Endothelial cell of umbilical vein (primary cell): ENCODE measurements around the gene C14orf93. TPM values are rescaled to one million over a fixed set of nuclear protein-coding genes. Genes with fewer than 3 reads are reported as not detected.
"Not testable (repeated sequence)": the region's sequence is repeated elsewhere in the genome, so short reads cannot be mapped to it uniquely, and the experiment has no call there.

Experiments
- BruUV-seq: library from RNA; stranded (reverse); fragments of 400-500 nt; replicated peaks from 2 replicates; lab custom pipeline; 2021; lab: Mats Ljungman, UMichigan
- CTCF ChIA-PET: fragments of 300-600, 350-600 bp; sonication (Branson Sonifier 250); formaldehyde crosslinking; loops from one replicate; lab custom pipeline; 2021; ENCODE audit warnings: antibody characterized with exemption, inconsistent platforms; lab: Charles Lee
- POLR2A ChIA-PET: fragments of 300-600, 350-600 bp; sonication (Branson Sonifier 250); formaldehyde crosslinking; loops from one replicate; lab custom pipeline; 2021; ENCODE audit warnings: antibody characterized with exemption, inconsistent platforms; lab: Charles Lee
- DNase-seq: peaks from one replicate; pipeline ENCODE4 v3.0.0-alpha.2; 2011; ENCODE audit warnings: low read depth, low spot score
- FAIRE-seq: peaks from 2 replicates; lab custom pipeline; 2011; peaks lifted over from hg19 to GRCh38; lab: Jason Lieb, UNC
- H2AFZ ChIP-seq: 2 replicates; pipeline ENCODE4 v1.6.0; 2012; ENCODE audit warnings: low read depth, low read length, control low read depth, inconsistent platforms
- H3K27ac ChIP-seq: 2 replicates; pipeline ENCODE4 v1.5.1; 2011; ENCODE audit warnings: low read depth, mild to moderate bottlenecking, control low read depth, low read length, moderate library complexity; ENCODE audit not compliant: insufficient read depth
- H3K27me3 ChIP-seq, 2 experiments: 2 replicates each; pipeline versions ENCODE4 v1.6.0 to v1.6.1; 2011; ENCODE audit warnings: low read length in 2 of 2, mixed read lengths in 1 of 2; ENCODE audit not compliant: control insufficient read depth in 2 of 2, insufficient read depth in 2 of 2
- H3K36me3 ChIP-seq, 2 experiments: 2 replicates in 1 of 2; 3 replicates in 1 of 2; pipeline ENCODE4 v1.5.1; 2011; ENCODE audit warnings: low read length in 2 of 2, mild to moderate bottlenecking in 1 of 2, moderate library complexity in 1 of 2; ENCODE audit not compliant: control insufficient read depth in 2 of 2, insufficient read depth in 2 of 2; ENCODE audit errors: extremely low read depth in 1 of 2
- H3K4me1 ChIP-seq: 3 replicates; pipeline ENCODE4 v1.5.1; 2011; ENCODE audit warnings: mild to moderate bottlenecking, low read length; ENCODE audit not compliant: control insufficient read depth, insufficient read depth; ENCODE audit errors: extremely low read depth
- H3K4me2 ChIP-seq: 2 replicates; pipeline ENCODE4 v1.6.1; 2011; ENCODE audit warnings: low read length, control low read depth, mixed read lengths; ENCODE audit not compliant: insufficient read depth
- H3K4me3 ChIP-seq, 3 experiments: fragments of 200-600 bp in 1 of 3; sonication (generic), shearing (Covaris generic) in 1 of 3; replicated peaks in 1 of 3; 2 replicates each; pipeline ENCODE4 v1.5.1; 2011 to 2016; ENCODE audit warnings: control low read depth in 3 of 3, low read length in 3 of 3, mild to moderate bottlenecking in 2 of 3, inconsistent platforms in 1 of 3, low read depth in 1 of 3, moderate library complexity in 1 of 3; ENCODE audit not compliant: insufficient read depth in 1 of 3
- H3K79me2 ChIP-seq: 2 replicates; pipeline ENCODE4 v1.6.0; 2012; ENCODE audit warnings: low read length, inconsistent platforms; ENCODE audit not compliant: control insufficient read depth, insufficient read depth
- H3K9ac ChIP-seq: replicated peaks from 2 replicates; pipeline ENCODE3; 2011; ENCODE audit warnings: low read length, control low read depth; ENCODE audit not compliant: insufficient read depth; ENCODE audit errors: extremely low read depth
- H3K9me1 ChIP-seq: replicated peaks from 3 replicates; pipeline ENCODE4 v1.6.0; 2011; ENCODE audit warnings: mild to moderate bottlenecking, low read length; ENCODE audit not compliant: control insufficient read depth, insufficient read depth; ENCODE audit errors: extremely low read depth
- H3K9me3 ChIP-seq: replicated peaks from 2 replicates; pipeline ENCODE4 v1.5.1; 2012; ENCODE audit warnings: low read length, inconsistent platforms; ENCODE audit not compliant: control insufficient read depth, insufficient read depth
- H4K20me1 ChIP-seq: replicated peaks from 2 replicates; pipeline ENCODE3; 2011; ENCODE audit warnings: mild to moderate bottlenecking, low read length; ENCODE audit not compliant: control insufficient read depth, insufficient read depth; ENCODE audit errors: extremely low read depth
- GATA2 ChIP-seq: IDR thresholded peaks from 2 replicates; pipeline ENCODE4 v1.7.0; 2011; ENCODE audit warnings: low read depth, mild to moderate bottlenecking, moderate library complexity, mixed read lengths, low read length; ENCODE audit not compliant: insufficient read length, insufficient read depth
- POLR2AphosphoS5 ChIP-seq: IDR thresholded peaks from 2 replicates; pipeline ENCODE4 v1.6.1; 2012; ENCODE audit warnings: low read depth, mild to moderate bottlenecking, control low read depth, low read length, moderate library complexity; ENCODE audit not compliant: insufficient read depth
- dilution Hi-C: fragments of 300-500 bp; cut with MboI; formaldehyde crosslinking; loops from one replicate; pipeline ENCODE4 v1.15.0; 2019; ENCODE audit warnings: low sequenced_read_pairs; ENCODE audit not compliant: extremely low pct_ligation_motif_present
- intact Hi-C: fragments of 100-400 bp; cut with micrococcal nuclease; formaldehyde crosslinking; loops from one replicate; pipeline ENCODE4 v1.10.0; 2022
- polyA plus RNA-seq, 4 experiments: library from polyadenylated mRNA; depleted of rRNA in 3 of 4; stranded (reverse) in 3 of 4; unstranded in 1 of 4; fragments of >200 nt; gene quantifications; 2 replicates each; pipeline versions ENCODE4 v1.2.1 to v1.2.3, GENCODE V29; 2011 to 2012; ENCODE audit warnings: missing spikeins in 1 of 4
- total RNA-seq: library from RNA; stranded (reverse); gene quantifications from 2 replicates; pipeline ENCODE4 v1.2.3, GENCODE V29; 2021

Gene C14orf93
- total and polyA plus RNA-seq, 2 donors (not counting 3 experiments of a cell fraction or from before 2014, with no cell fraction given), result 7.1 to 9.2 TPM

GRCh38 chr14:23013749-23014054 is 3.8 kb upstream of the C14orf93 start:
- H3K4me2 ChIP-seq, H3K9ac ChIP-seq, intact Hi-C loops, H3K27me3 ChIP-seq, H3K27ac ChIP-seq, dilution Hi-C loops, H3K9me1 ChIP-seq, H3K9me3 ChIP-seq, POLR2A ChIA-PET, H3K36me3 ChIP-seq, H3K4me3 ChIP-seq, BruUV-seq, H3K79me2 ChIP-seq, H4K20me1 ChIP-seq, H2AFZ ChIP-seq, FAIRE-seq, DNase-seq: not testable (repeated sequence)
- H3K4me1 ChIP-seq, result peaks cover 11% of the 10 kb centered on the region
- CTCF ChIA-PET, result interaction anchor here (1.3 to 5.5 kb wide), 3 partner anchors 19 to 44 kb away, joined by 4 to 27 read pairs (median 17); partner anchors contain the start of gene CDH24

DNA sequence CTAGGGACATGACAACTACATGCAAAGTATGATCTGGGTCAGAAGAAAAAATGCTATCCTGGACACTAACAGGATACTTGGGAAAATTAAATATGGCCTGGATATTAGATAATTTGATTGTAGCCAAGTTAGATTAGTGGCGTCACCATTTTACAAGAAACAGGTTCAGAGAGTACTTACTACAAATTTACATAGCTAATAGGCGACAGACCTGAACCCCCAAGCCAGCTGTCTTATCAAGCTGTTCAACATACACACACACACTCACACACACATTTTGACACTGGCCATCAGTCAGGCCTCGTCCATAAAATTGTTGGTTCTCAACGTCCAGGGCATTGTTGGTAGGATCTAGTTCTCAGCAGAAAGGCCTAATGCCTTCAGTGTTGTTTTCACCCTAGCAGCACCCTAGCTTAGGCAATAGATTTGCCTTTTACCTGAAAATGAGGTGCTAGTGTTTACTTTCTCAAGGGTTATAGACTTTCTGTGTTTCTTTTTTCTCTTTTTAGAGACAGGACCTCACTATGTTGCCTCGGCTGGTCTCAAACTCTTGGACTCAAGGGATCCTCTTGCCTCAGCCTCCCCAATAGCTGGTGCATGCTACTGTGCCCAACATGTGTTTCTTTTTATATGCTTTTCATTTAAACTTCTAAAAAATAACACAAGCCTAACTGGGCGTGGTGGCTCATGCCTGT is 3.3 kb upstream of the C14orf93 start:
- H3K4me3 ChIP-seq, result no peak overlapping the region
- no peaks in the 10 kb centered on the region for H3K79me2 ChIP-seq
- no peak overlapping the region for H2AFZ ChIP-seq
- ChIA-PET POLR2A (no interaction called here), CTCF (interaction anchor here (1.3 to 5.5 kb wide), 3 partner anchors 18 to 44 kb away, joined by 4 to 27 read pairs (median 17); partner anchors contain the start of gene CDH24)
- dilution Hi-C loops, result no loop called here
- H3K36me3 ChIP-seq, result no peaks in the 10 kb centered on the region
- DNase-seq, result no peak
- BruUV-seq, result no TSS peak
- no peaks in the 10 kb centered on the region for H3K27me3 ChIP-seq
- peaks cover 11% of the 10 kb centered on the region for H3K4me1 ChIP-seq
- no peaks in the 10 kb centered on the region for H4K20me1 ChIP-seq
- no peak overlapping the region for H3K27ac ChIP-seq
- H3K9me3 ChIP-seq, result no peaks in the 10 kb centered on the region
- H3K4me2 ChIP-seq, result no peak overlapping the region
- H3K9me1 ChIP-seq, result no peaks in the 10 kb centered on the region
- FAIRE-seq, result peak; percentile 12
- no peak overlapping the region for H3K9ac ChIP-seq
- no peak for TF ChIP-seq GATA2
- no peak for TF ChIP-seq POLR2AphosphoS5
- intact Hi-C loops, result no loop called here
